Measurements from ENCODE around the gene VPS13D. TPM values are rescaled to one million over a fixed set of nuclear protein-coding genes. Genes with fewer than 3 reads are reported as not detected.

VPS13D gene
- total RNA-seq, 2 experiments from 2014 or later, result 52.6 to 53.3 TPM

DNA sequence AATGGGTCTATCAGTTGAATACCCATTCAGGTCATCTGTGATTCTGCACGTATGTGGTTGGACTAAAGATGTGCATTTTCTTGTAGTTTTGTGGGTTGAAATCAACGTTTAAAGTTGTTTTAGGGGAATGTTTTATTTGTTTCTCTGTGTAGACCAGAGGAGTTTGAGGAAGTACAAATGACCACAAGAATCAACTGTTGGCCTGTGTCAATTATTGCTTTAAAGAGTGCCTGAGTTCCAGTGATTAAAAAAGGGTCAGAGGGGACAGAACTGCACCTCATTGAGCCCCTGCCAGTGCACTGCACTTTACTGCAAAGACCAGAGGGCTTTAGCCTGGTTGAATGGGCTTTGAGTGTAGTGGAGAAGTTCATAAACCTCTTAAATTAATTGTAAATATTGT is 190.3 kb downstream of the VPS13D start:
- H3K27ac Mint-ChIP-seq, result no peak overlapping the region
- peaks cover 22% of the 10 kb centered on the region for H3K4me1 Mint-ChIP-seq
- H3K4me3 Mint-ChIP-seq, result no peak overlapping the region
- H3K36me3 Mint-ChIP-seq, result peaks cover 69% of the 10 kb centered on the region
- POLR2A ChIA-PET, result no interaction called here
- peaks cover 2% of the 10 kb centered on the region for H3K9me3 Mint-ChIP-seq
- H3K27me3 Mint-ChIP-seq, result no peaks in the 10 kb centered on the region
- DNase-seq (no peak), ATAC-seq (ENCODE audit: low read depth) (no peak)

DNA sequence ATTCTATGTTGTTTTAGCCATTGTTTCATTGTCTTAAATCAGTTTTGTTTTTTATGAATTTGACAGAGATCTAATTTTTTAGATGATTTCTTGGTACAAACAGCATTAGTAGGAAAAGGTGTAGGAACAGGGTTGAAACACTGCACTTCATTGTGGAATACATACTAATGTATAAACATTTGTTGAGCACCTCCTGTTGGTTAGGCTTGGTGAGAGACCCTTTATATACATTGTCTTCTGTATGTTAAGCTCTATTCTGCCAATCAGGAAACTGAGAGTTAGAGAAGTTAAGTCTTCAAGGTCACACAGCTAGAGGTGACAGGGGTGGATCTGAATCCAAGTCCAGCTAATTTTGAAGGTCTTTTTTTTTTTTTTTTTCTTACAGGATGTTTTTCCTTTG is 192.7 kb downstream of the VPS13D start:
- Mint-ChIP-seq H3K9me3 (no peaks in the 10 kb centered on the region), H3K4me3 (no peak overlapping the region), H3K27me3 (no peaks in the 10 kb centered on the region), H3K4me1 (peaks cover 22% of the 10 kb centered on the region), H3K27ac (no peak overlapping the region), H3K36me3 (peaks cover 60% of the 10 kb centered on the region)
- ATAC-seq (ENCODE audit: low read depth) (no peak), DNase-seq (no peak)
- POLR2A ChIA-PET, result interaction anchor here (0.6 to 1.2 kb wide), 3 partner anchors 11 to 442 kb away, joined by 3 to 6 read pairs (median 4); partner anchors contain the start of gene MFN2

DNA sequence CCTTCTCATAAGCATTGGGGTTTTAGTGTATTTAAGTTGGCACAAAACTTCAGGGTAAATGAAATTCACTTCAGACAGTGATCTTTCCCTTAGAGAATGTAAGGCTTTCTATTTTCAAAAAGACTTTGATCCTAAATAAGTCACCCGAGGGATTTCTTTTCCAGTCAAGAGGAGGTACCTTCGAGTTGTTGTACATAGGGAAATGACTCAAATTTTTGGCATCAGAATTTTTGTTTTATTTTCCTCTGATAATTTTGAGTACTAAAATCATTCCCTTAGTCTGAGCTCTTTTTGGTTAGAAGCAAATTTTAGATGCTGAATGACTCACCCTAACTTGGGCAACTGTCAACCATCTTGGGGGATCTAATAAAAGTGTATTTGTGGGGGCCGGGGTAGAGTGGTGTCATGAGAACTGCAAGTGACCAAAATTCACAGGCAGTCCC is 194.3 kb downstream of the VPS13D start:
- no peaks in the 10 kb centered on the region for H3K27me3 Mint-ChIP-seq
- POLR2A ChIA-PET, result interaction anchor here (1.2 to 2.5 kb wide), 2 partner anchors 10 to 87 kb away, joined by 6 to 7 read pairs; no protein-coding TSS in a partner anchor
- H3K9me3 Mint-ChIP-seq, result no peaks in the 10 kb centered on the region
- H3K27ac Mint-ChIP-seq, result peak overlapping the region; percentile 45
- DNase-seq (no peak), ATAC-seq (ENCODE audit: low read depth) (no peak)
- H3K4me3 Mint-ChIP-seq, result peak overlapping the region; percentile 15
- peaks cover 56% of the 10 kb centered on the region for H3K36me3 Mint-ChIP-seq
- H3K4me1 Mint-ChIP-seq, result peaks cover 24% of the 10 kb centered on the region

DNA sequence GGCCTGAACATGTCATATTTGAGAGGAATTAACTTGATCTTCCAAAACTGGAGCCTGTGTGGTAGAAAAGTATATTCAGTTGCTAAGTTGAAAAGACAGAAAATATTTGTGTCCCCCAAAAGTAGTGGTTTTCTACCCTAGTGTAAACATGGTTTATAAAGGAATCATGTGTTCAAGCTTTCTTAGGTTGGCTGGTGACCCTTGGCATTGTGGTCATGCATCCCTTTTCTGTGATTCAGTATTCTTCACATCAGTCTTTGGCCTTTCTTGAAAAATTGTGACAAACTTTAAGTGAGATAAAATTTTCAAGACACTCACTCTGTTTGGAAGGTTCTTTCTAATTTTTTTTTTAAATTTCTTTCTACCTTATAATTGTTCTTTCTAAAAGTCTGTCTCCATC is 195.0 kb downstream of the VPS13D start:
- Mint-ChIP-seq H3K36me3 (peaks cover 49% of the 10 kb centered on the region), H3K4me3 (peak overlapping the region; percentile 15), H3K9me3 (no peaks in the 10 kb centered on the region), H3K4me1 (peaks cover 26% of the 10 kb centered on the region), H3K27ac (no peak overlapping the region), H3K27me3 (no peaks in the 10 kb centered on the region)
- DNase-seq (no peak), ATAC-seq (ENCODE audit: low read depth) (no peak)
- POLR2A ChIA-PET, result interaction anchor here (0.7 to 2.5 kb wide), 4 partner anchors 9 to 196 kb away, joined by 3 to 7 read pairs (median 5); no protein-coding TSS in a partner anchor

DNA sequence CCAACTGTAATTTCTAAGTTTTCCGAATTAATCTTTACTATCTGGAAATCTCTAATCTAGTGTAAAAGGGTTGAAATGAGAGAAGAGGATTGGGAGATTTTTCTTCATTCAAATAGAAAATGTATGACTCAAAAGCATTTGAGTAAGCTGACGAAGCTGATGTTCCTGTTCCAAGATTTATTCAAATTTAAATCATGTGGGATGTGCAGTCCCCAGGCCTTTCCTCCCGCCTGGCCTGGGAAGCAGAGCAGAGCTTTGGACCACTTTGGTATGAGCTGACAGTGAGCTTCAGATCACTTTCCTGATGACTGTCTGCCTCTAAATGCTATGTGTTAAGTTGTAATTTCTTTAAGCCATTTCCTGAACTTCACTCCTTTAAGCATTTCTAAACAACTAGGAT is 196.2 kb downstream of the VPS13D start:
- Mint-ChIP-seq H3K27ac (no peak overlapping the region), H3K9me3 (no peaks in the 10 kb centered on the region), H3K4me1 (peaks cover 27% of the 10 kb centered on the region), H3K36me3 (peaks cover 43% of the 10 kb centered on the region), H3K27me3 (no peaks in the 10 kb centered on the region), H3K4me3 (no peak overlapping the region)
- POLR2A ChIA-PET, result interaction anchor here (0.9 to 2.5 kb wide), 2 partner anchors 8 to 85 kb away, joined by 3 to 6 read pairs; no protein-coding TSS in a partner anchor
- DNase-seq, result no peak
- no peak for ATAC-seq (ENCODE audit: low read depth)

DNA sequence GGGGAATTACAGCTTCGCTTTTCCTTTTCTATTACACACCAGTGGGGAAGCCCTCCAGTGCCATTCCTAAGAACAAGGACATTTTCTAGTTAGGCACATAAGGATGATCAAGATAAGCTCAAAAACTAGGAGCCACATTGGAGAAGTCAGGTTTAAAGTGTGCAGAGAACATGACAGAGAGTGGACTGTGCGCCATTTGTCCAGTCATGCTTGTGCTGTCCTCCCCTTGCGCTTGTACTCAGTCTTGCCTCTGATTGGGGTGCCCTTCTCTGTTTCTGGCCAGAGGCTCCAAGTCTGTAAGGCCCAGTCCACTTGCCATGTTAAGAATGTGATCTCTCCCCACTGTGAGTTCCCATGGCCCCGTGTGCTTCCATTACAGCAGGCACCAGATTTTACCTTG is 198.5 kb downstream of the VPS13D start:
- H3K36me3 Mint-ChIP-seq, result peaks cover 31% of the 10 kb centered on the region
- no peak for ATAC-seq (ENCODE audit: low read depth)
- peaks cover 33% of the 10 kb centered on the region for H3K4me1 Mint-ChIP-seq
- POLR2A ChIA-PET, result no interaction called here
- H3K4me3 Mint-ChIP-seq, result no peak overlapping the region
- H3K9me3 Mint-ChIP-seq, result no peaks in the 10 kb centered on the region
- no peaks in the 10 kb centered on the region for H3K27me3 Mint-ChIP-seq
- H3K27ac Mint-ChIP-seq, result peak overlapping the region; percentile 42
- no peak for DNase-seq

DNA sequence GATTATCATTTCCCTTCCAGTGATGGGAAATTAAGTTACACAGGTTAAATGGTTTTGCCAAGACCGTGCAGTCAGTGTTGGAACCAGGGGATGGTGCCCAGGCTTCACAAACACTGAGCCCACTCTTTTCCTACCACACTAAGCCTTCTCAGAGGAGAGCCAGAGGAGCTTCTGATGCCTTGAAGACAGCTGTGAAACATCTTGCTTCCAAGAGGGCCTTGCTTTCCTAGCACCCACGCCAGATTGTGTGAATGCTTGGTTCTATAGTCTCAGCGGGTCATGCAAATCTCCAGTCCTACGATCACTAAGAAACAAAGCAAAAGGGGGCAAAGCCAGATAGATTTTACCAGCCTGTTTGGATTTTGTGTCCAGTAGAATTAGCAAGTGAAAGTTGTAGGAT is 200.7 kb downstream of the VPS13D start:
- DNase-seq (no peak), ATAC-seq (ENCODE audit: low read depth) (no peak)
- H3K9me3 Mint-ChIP-seq, result no peaks in the 10 kb centered on the region
- peaks cover 24% of the 10 kb centered on the region for H3K36me3 Mint-ChIP-seq
- H3K4me1 Mint-ChIP-seq, result peaks cover 44% of the 10 kb centered on the region
- POLR2A ChIA-PET, result no interaction called here
- no peak overlapping the region for H3K27ac Mint-ChIP-seq
- no peak overlapping the region for H3K4me3 Mint-ChIP-seq
- H3K27me3 Mint-ChIP-seq, result no peaks in the 10 kb centered on the region

DNA sequence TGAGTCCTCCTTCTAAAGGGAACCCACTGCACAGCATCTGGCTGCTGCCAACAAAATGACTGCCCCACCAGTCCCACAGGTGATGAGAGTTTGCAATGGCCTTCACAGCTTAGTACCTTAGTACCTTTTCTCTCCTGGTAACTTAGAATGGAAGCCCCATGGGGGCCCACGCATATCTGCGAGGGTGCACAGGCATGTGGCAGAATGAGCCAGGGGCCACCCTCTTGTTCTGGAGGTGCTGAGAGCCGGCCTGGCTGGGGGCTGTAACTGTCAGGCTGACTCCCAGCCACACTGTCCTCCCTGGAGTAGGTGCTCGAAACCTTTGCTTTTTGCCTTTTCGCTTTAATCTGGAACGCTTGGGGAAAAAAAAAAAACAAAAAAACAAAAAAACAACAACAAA is 203.1 kb downstream of the VPS13D start:
- H3K4me3 Mint-ChIP-seq, result no peak overlapping the region
- H3K36me3 Mint-ChIP-seq, result peaks cover 15% of the 10 kb centered on the region
- H3K4me1 Mint-ChIP-seq, result peaks cover 63% of the 10 kb centered on the region
- peak overlapping the region; percentile 96 for H3K27ac Mint-ChIP-seq
- H3K27me3 Mint-ChIP-seq, result no peaks in the 10 kb centered on the region
- H3K9me3 Mint-ChIP-seq, result no peaks in the 10 kb centered on the region
- ATAC-seq (ENCODE audit: low read depth) (no peak), DNase-seq (no peak)
- POLR2A ChIA-PET, result interaction anchor here (1.8 to 9.5 kb wide), 4 partner anchors 8 to 185 kb away, joined by 6 to 164 read pairs (median 80); partner anchors contain the start of gene DHRS3

DNA sequence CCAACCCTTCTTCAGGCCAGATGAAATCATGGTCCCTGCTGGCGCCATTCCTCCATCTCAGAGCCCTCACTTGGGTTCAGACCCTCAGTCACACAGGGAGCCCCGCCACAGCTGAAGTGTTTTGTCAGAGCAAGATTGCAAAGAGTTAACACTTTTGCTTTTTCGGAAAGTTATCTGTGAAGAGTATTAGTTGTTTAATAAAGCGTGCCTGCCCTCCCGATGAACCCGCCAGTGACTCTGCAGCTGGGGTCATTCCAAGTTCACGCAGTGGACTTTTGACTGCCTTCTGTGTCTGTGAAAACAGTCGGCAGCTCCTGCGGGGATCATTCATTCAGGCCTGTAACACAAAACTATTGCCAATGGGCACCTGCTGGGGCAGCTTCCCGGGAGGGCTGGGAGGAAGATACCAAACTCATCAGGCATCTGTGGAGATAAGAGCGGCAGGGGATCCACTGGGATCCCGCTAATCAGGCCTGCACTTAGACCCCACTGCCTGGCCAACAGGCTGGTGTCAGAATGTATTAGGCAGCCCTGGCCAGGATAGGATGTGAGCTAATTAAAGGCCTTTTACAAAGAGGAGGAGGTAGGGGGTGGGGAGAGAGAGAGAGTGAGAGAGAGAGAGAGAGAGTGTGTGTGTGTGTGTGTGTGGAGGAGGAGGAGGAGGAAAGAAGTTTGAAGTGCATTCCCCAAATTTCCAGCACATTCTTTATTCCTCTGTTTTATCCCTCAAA is 203.7 kb downstream of the VPS13D start:
- ATAC-seq (ENCODE audit: low read depth) (no peak), DNase-seq (no peak)
- peak overlapping the region; percentile 96 for H3K27ac Mint-ChIP-seq
- peak overlapping the region; percentile 46 for H3K4me3 Mint-ChIP-seq
- peaks cover 69% of the 10 kb centered on the region for H3K4me1 Mint-ChIP-seq
- no peaks in the 10 kb centered on the region for H3K9me3 Mint-ChIP-seq
- POLR2A ChIA-PET, result interaction anchor here (0.6 to 9.5 kb wide), 11 partner anchors 9 to 184 kb away, joined by 3 to 164 read pairs (median 6); partner anchors contain the start of gene DHRS3
- H3K27me3 Mint-ChIP-seq, result no peaks in the 10 kb centered on the region
- peaks cover 17% of the 10 kb centered on the region for H3K36me3 Mint-ChIP-seq

DNA sequence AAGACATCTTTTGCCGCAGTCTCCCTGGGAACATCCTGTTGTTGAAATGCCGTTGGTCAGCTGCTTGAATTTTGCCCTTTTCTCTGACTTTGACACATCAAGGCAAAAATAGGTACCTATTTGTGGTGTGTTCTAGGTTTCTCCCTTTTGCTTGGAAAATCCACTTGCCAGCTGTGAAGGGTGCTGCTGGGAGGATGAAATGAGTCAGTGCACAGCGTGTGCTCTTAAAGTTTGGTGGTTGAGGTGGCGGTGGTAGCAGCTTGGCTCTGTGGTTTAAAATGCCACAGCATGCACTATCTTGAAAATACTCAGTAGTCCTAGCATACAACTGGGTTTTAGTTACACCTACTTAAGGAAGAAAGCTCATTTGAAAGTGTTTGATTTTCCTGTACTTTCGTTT is 204.3 kb downstream of the VPS13D start:
- H3K36me3 Mint-ChIP-seq, result peaks cover 16% of the 10 kb centered on the region
- H3K27me3 Mint-ChIP-seq, result no peaks in the 10 kb centered on the region
- DNase-seq, result peak; percentile 65
- peak overlapping the region; percentile 46 for H3K4me3 Mint-ChIP-seq
- no peaks in the 10 kb centered on the region for H3K9me3 Mint-ChIP-seq
- ATAC-seq (ENCODE audit: low read depth), result peak; percentile 40
- POLR2A ChIA-PET, result interaction anchor here (1.0 to 9.5 kb wide), 10 partner anchors 9 to 184 kb away, joined by 3 to 164 read pairs (median 6); partner anchors contain the start of gene DHRS3
- peaks cover 74% of the 10 kb centered on the region for H3K4me1 Mint-ChIP-seq
- peak overlapping the region; percentile 96 for H3K27ac Mint-ChIP-seq

DNA sequence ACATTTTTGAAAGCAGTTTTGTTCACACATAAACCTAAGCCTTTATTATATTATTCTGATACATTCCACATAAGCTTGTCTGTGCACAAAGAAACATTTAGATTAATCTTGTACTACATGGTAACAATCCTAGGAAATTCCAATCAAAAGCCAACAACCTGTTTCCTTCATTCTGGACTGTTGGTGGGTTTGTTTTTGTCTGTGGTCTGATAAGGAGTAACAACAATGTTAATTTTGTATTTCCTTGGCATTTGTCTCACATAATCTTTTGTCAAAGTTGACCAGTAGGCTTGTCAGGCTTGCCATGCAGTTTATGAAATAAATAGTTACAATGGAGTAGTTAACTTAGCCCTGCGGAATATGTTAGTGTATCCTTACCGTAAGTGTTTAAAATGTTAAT is 204.9 kb downstream of the VPS13D start:
- peaks cover 16% of the 10 kb centered on the region for H3K36me3 Mint-ChIP-seq
- H3K27me3 Mint-ChIP-seq, result no peaks in the 10 kb centered on the region
- POLR2A ChIA-PET, result interaction anchor here (1.2 to 9.5 kb wide), 9 partner anchors 10 to 183 kb away, joined by 3 to 164 read pairs (median 7); partner anchors contain the start of gene DHRS3
- peaks cover 77% of the 10 kb centered on the region for H3K4me1 Mint-ChIP-seq
- ATAC-seq (ENCODE audit: low read depth), result no peak
- no peak for DNase-seq
- H3K4me3 Mint-ChIP-seq, result peak overlapping the region; percentile 46
- H3K9me3 Mint-ChIP-seq, result no peaks in the 10 kb centered on the region
- peak overlapping the region; percentile 96 for H3K27ac Mint-ChIP-seq

DNA sequence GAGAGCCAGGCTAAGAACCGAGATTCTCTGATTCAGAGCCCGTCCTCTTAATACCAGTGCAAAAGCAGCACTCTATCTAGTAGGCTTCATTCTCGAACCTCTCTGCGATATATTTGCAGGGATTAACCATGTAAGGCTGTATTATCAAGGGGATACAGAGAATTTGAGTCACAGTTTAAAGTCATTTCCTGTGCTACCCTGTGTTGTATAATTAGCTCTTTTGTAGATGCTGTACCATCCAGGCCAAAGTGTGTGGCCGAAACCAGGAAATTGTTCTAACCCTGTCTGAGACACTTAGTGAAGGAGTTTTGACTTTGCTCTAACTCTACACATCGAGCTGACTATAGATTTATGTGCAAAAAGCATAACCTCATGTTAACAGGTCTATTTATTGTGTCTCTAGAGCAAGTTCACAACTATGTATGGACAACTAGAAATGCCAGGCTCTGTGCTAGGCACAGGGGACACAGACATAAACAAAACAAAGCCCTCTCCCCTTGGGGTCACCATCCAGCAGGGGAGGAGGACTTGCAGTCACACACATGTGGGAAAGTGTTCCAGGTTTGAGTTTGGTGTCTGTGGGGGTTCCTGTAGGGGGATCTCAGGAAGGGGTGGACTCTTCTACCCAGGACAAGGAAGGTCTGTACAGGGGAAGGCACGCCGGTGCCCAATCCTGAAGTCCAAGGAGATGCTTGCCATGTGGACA is 206.0 kb downstream of the VPS13D start:
- H3K4me1 Mint-ChIP-seq, result peaks cover 82% of the 10 kb centered on the region
- H3K36me3 Mint-ChIP-seq, result peaks cover 19% of the 10 kb centered on the region
- ATAC-seq (ENCODE audit: low read depth), result peak; percentile 69
- peak; percentile 49 for DNase-seq
- H3K9me3 Mint-ChIP-seq, result no peaks in the 10 kb centered on the region
- peak overlapping the region; percentile 96 for H3K27ac Mint-ChIP-seq
- POLR2A ChIA-PET, result interaction anchor here (0.5 to 9.5 kb wide), 7 partner anchors 16 to 528 kb away, joined by 3 to 164 read pairs (median 39); partner anchors contain the start of gene DHRS3
- H3K4me3 Mint-ChIP-seq, result peak overlapping the region; percentile 46
- H3K27me3 Mint-ChIP-seq, result no peaks in the 10 kb centered on the region

DNA sequence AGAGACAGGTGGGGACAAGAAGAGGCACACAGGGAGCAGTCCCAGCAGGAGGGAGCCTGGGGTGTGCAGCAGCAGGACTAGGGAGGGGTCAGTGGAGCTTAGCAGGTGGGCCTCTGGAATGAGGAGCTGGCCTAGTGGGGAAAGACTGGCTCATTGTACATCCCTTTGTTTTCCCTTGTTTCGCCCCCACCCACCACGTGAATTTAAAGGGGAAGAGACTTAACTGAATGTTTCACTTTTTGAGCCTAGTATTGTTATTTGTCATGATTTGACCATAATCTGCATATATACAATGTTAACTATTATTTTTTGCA is 206.5 kb downstream of the VPS13D start:
- POLR2A ChIA-PET, result interaction anchor here (0.7 to 9.5 kb wide), 5 partner anchors 16 to 182 kb away, joined by 4 to 164 read pairs (median 102); partner anchors contain the start of gene DHRS3
- Mint-ChIP-seq H3K27me3 (no peaks in the 10 kb centered on the region), H3K36me3 (peaks cover 23% of the 10 kb centered on the region), H3K27ac (peak overlapping the region; percentile 96), H3K4me3 (peak overlapping the region; percentile 46), H3K4me1 (peaks cover 84% of the 10 kb centered on the region), H3K9me3 (no peaks in the 10 kb centered on the region)
- DNase-seq (no peak), ATAC-seq (ENCODE audit: low read depth) (no peak)

All from activated naive CD8-positive, alpha-beta T cell treated with anti-CD3 and anti-CD28 coated beads, Interleukin-2, amount 10 ng/mL, durations not matched to agents 7 days and 5 days (primary cell).